ENCODE data around the gene APBB2. TPM values are rescaled to one million over a fixed set of nuclear protein-coding genes. Genes with fewer than 3 reads are reported as not detected.
A peak's percentile ranks its signal among the peaks of the same experiment; 100 is the strongest.

APBB2 gene
- total and polyA plus RNA-seq, 2 of the 8 experiments (the other 6 are each of a cell fraction or from before 2014, with no cell fraction given): 58.7 to 59.4 TPM

DNA sequence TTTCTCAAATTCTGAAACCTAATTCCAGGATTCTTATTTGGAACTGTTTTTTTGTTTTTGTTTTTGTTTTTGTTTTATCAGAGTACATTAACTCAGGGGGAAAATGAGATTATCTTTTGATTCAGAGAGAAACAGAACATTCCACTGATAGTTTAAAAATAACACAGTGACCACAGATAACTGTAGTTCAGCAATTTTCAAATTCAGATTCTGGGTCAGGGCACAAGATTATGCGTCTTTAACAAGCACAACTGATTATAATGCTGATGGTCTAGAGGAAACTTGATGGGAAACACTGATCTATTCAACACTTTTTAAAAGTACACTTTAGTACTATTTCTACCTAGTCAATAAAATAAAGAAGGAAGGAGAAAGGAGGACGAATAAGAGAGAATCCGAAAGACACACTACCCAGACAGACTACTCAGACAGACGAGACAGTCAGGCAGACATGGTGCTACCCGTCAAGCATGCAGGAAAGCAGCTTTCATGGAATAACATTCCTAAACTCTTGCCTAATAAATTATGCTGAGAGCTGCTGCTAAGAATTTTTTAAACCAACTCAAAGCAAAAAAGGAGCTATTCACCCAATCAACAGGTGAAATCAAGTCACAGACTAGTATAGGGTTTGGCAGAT is 59.0 kb downstream of the APBB2 start:
- no peak overlapping the region for H2AFZ ChIP-seq (ENCODE audit: low read length)
- no peak for DNase-seq (ENCODE audit: low read depth in 1 of 2, low spot score in 2 of 2)
- H3K79me1 ChIP-seq (ENCODE audit: low read depth, low read length): no peaks in the 10 kb centered on the region; the same call in 1 of the 2 replicates
- H3K23me2 ChIP-seq (ENCODE audit: low read depth, low read length): no peaks in the 10 kb centered on the region
- H3K79me2 ChIP-seq (ENCODE audit: control insufficient read depth in 1 of 2, insufficient read depth in 2 of 2, low read length in 2 of 2): peaks cover 0 to 24% of the 10 kb centered on the region in 2 experiments; a peak in 1 of 4 replicates
- WGBS, 2 experiments (ENCODE audit: extremely low coverage in 1 of 2, insufficient coverage in 1 of 2, insufficient read length in 1 of 2, insufficient replicate concordance in 2 of 2, low coverage in 1 of 2, low lambda C conversion rate in 2 of 2, missing lambda C conversion rate in 1 of 2): 83% methylated on average over 5 of the region's 5 CpGs; no CpG with 5 or more reads in 1 of the 2 experiments
- H3K14ac ChIP-seq (ENCODE audit: insufficient read length): no peak overlapping the region
- no peak overlapping the region for H3K4me2 ChIP-seq (ENCODE audit: insufficient read depth in 1 of 2, low read depth in 2 of 2, low read length in 2 of 2)
- H2BK120ac ChIP-seq (replicated peaks; ENCODE audit: low read depth, low read length): no peak overlapping the region
- no peak overlapping the region for H2BK15ac ChIP-seq (ENCODE audit: low read length)
- H3K9me3 ChIP-seq (ENCODE audit: insufficient read depth in 2 of 2, low read depth in 1 of 2, low read length in 1 of 2): no peaks in the 10 kb centered on the region
- CTCF ChIA-PET (ENCODE audit: partially characterized antibody): interaction anchor here (1.2 kb wide), 1 partner anchor 34 kb away, joined by 3 read pairs; no protein-coding TSS in a partner anchor
- H3K36me3 ChIP-seq (ENCODE audit: control insufficient read depth in 2 of 4, insufficient read depth in 4 of 4, low read length in 3 of 4): no peaks in the 10 kb centered on the region
- no peak overlapping the region for H4K5ac ChIP-seq (ENCODE audit: insufficient read length, low read depth, low read length)
- H4K91ac ChIP-seq (replicated peaks; ENCODE audit: insufficient read length, low read length): no peak overlapping the region
- no peaks in the 10 kb centered on the region for H3K27me3 ChIP-seq (replicated peaks in 1 of 4; ENCODE audit: control insufficient read depth in 3 of 4, extremely low read depth in 1 of 4, insufficient read depth in 3 of 4, low read length in 3 of 4)
- no peak overlapping the region for H3K9ac ChIP-seq (replicated peaks in 1 of 4; ENCODE audit: extremely low read depth in 1 of 4, low read depth in 3 of 4, low read length in 3 of 4)
- no peak overlapping the region for H3K4ac ChIP-seq (replicated peaks; ENCODE audit: insufficient read length, low read depth, low read length)
- H3K56ac ChIP-seq (replicated peaks; ENCODE audit: insufficient read length, low read depth, low read length): no peak overlapping the region
- no peak overlapping the region for H3K4me3 ChIP-seq (ENCODE audit: extremely low read depth in 1 of 4, insufficient read depth in 2 of 4, low read depth in 3 of 4, low read length in 4 of 4)
- no peak overlapping the region for H2BK5ac ChIP-seq (ENCODE audit: low read depth, low read length)
- no peaks in the 10 kb centered on the region for H4K20me1 ChIP-seq (replicated peaks in 1 of 2; ENCODE audit: control insufficient read depth in 1 of 2, insufficient read depth in 2 of 2, low read length in 2 of 2)
- FAIRE-seq: peak; percentile 28
- no peak overlapping the region for H3K23ac ChIP-seq (ENCODE audit: insufficient read length)
- H2AK5ac ChIP-seq (ENCODE audit: low read depth, low read length): no peak overlapping the region
- H4K8ac ChIP-seq (ENCODE audit: extremely low read depth, insufficient read depth, low read length): no peak overlapping the region
- POLR2A ChIA-PET (ENCODE audit: partially characterized antibody): no interaction called here
- no peak overlapping the region for H2BK12ac ChIP-seq (ENCODE audit: low read depth, low read length)
- H3K27ac ChIP-seq (ENCODE audit: low read depth, low read length): no peak overlapping the region
- H3K18ac ChIP-seq (ENCODE audit: extremely low read depth, low read length): no peak overlapping the region
- no peaks in the 10 kb centered on the region; a peak in 1 of 7 replicates for H3K4me1 ChIP-seq (replicated peaks in 1 of 4; ENCODE audit: control insufficient read depth in 3 of 4, insufficient read depth in 4 of 4, low read length in 3 of 4)
- H2BK20ac ChIP-seq (ENCODE audit: low read length): no peak overlapping the region
- TF ChIP-seq NANOG (IDR thresholded peaks at IDR 0.05; ENCODE audit: insufficient read depth, low read depth, low read length, poor library complexity, severe bottlenecking): no peak
- no peak for TF ChIP-seq YY1 (IDR thresholded peaks at IDR 0.05; ENCODE audit: low read depth, low read length)
- TF ChIP-seq EZH2 (IDR thresholded peaks at IDR 0.05; ENCODE audit: low read depth, low read length, severe bottlenecking): no peak
- TF ChIP-seq, protein P1, sequence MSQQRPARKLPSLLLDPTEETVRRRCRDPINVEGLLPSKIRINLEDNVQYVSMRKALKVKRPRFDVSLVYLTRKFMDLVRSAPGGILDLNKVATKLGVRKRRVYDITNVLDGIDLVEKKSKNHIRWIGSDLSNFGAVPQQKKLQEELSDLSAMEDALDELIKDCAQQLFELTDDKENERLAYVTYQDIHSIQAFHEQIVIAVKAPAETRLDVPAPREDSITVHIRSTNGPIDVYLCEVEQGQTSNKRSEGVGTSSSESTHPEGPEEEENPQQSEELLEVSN (IDR thresholded peaks at IDR 0.05): no peak
- TF ChIP-seq GTF2F1 (IDR thresholded peaks at IDR 0.05; ENCODE audit: borderline replicate concordance, low read depth, low read length): no peak
- no peak for TF ChIP-seq KDM4A (IDR thresholded peaks at IDR 0.05; ENCODE audit: low read depth, low read length, severe bottlenecking)
- no peak for TF ChIP-seq SIRT6 (IDR thresholded peaks at IDR 0.05; ENCODE audit: low read length)
- no peak for TF ChIP-seq BCL11A (IDR thresholded peaks at IDR 0.05; ENCODE audit: low read depth in 2 of 2, low read length in 2 of 2)
- no peak for TF ChIP-seq RAD21 (IDR thresholded peaks at IDR 0.05 in 1 of 2, conservative IDR thresholded peaks at IDR 0.05 in 1 of 2; ENCODE audit: low read depth in 2 of 2, low read length in 2 of 2)
- TF ChIP-seq BRCA1 (IDR thresholded peaks at IDR 0.05; ENCODE audit: low read depth, low read length): no peak
- TF ChIP-seq TEAD4 (IDR thresholded peaks at IDR 0.05; ENCODE audit: low read depth, low read length): no peak
- TF ChIP-seq EGR1 (IDR thresholded peaks at IDR 0.05; ENCODE audit: borderline replicate concordance, low read depth, low read length): no peak
- TF ChIP-seq JUND (IDR thresholded peaks at IDR 0.05; ENCODE audit: low read length): no peak

Data from H1 (cell line).